Activated gamma-delta T cell treated with Interleukin-2 at 50 U/mL for 16 hours (primary cell): ENCODE data around the gene CCL28.
"Not testable (repeated sequence)": the region's sequence is repeated elsewhere in the genome, so short reads cannot be mapped to it uniquely, and the experiment has no call there.

ENCODE experiments used
- DNase-seq: peaks from one replicate; pipeline ENCODE4 v3.0.0-alpha.2; 2020

The CCL28 gene

GRCh38 chr5:43412156-43412555 is at the start of gene CCL28:
Gene CCL28, minus strand, starts transcription at chr5:43412391. Its CDS starts 75 bp downstream, at chr5:43412316.
- no peak for DNase-seq

- DNase-seq: no peak
Measured at GRCh38 chr5:43461066-43461465, 48.9 kb upstream of the CCL28 start.

- no peak for DNase-seq
Measured at GRCh38 chr5:43456556-43456955, 44.4 kb upstream of the CCL28 start.

- DNase-seq: not testable (repeated sequence)
Measured at GRCh38 chr5:43441575-43441974, 29.4 kb upstream of the CCL28 start.

GRCh38 chr5:43437062-43437660 is 25.0 kb upstream of the CCL28 start:
- no peak for DNase-seq

GRCh38 chr5:43433382-43433781 is 21.2 kb upstream of the CCL28 start:
- DNase-seq: no peak

- no peak for DNase-seq
Measured at GRCh38 chr5:43432486-43433375, 20.5 kb upstream of the CCL28 start.

- DNase-seq: no peak
Measured at GRCh38 chr5:43429706-43430105, 17.5 kb upstream of the CCL28 start.

GRCh38 chr5:43429016-43429415 is 16.8 kb upstream of the CCL28 start:
- DNase-seq: no peak

- DNase-seq: no peak
Measured at GRCh38 chr5:43427306-43427705, 15.1 kb upstream of the CCL28 start.

GRCh38 chr5:43425983-43426382 is 13.8 kb upstream of the CCL28 start:
- DNase-seq: no peak

GRCh38 chr5:43423086-43423485 is 10.9 kb upstream of the CCL28 start:
- DNase-seq: not testable (repeated sequence)

- DNase-seq: no peak
Measured at GRCh38 chr5:43422143-43422542, 10.0 kb upstream of the CCL28 start.

GRCh38 chr5:43421450-43422133 is 9.4 kb upstream of the CCL28 start:
- DNase-seq: no peak

GRCh38 chr5:43420241-43420640 is 8.1 kb upstream of the CCL28 start:
- DNase-seq: no peak

GRCh38 chr5:43418561-43418960 is 6.4 kb upstream of the CCL28 start:
- no peak for DNase-seq

- DNase-seq: no peak
Measured at GRCh38 chr5:43416803-43417394, 4.7 kb upstream of the CCL28 start.

GRCh38 chr5:43415935-43416802 is 4.0 kb upstream of the CCL28 start:
- no peak for DNase-seq

GRCh38 chr5:43413966-43414365 is 1.8 kb upstream of the CCL28 start:
- no peak for DNase-seq

GRCh38 chr5:43412644-43413043 is 453 bp upstream of the CCL28 start:
- DNase-seq: no peak

- DNase-seq: no peak
Measured at GRCh38 chr5:43411495-43411894, 696 bp downstream of the CCL28 start.

- no peak for DNase-seq
Measured at GRCh38 chr5:43410414-43410813, 1.8 kb downstream of the CCL28 start.
